Measurements from ENCODE around the gene CLSTN1. TPM values are rescaled to one million over a fixed set of nuclear protein-coding genes. Genes with fewer than 3 reads are reported as not detected.
A peak's percentile ranks its signal among the peaks of the same experiment; 100 is the strongest.

CLSTN1 gene
- total and polyA plus RNA-seq, 7 donors, result 7.3 to 48.7 (median 19.7) TPM

DNA sequence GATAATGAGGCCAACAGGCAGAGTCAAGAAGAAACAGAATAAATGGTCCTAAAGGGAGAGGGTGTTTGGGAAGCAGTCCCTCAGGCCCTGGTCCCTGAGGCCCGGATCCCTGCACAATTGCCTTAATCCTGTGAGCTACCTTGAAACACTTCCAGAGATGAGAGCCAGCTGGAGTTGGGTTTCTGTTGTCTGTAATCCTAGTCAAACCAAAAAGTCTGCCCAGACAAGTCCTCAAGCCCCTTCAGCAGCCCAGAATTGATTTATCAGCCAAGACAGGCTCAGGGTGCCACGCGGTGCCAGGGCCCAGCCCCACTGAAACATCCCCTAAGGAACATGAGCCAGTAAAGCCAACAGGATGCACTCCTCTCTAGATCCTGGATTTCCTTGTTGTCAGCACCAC is 16.4 kb upstream of the CLSTN1 start:
- Histone ChIP-seq H3K9me3 (no peaks in the 10 kb centered on the region), H3K27me3 (ENCODE audit: insufficient read depth in 3 of 3, low read length in 2 of 3) (no peaks in the 10 kb centered on the region), H3K4me3 (no peak overlapping the region), H3K27ac (no peak overlapping the region), H3K36me3 (ENCODE audit: insufficient read depth in 1 of 2, low read depth in 1 of 2) (no peaks in the 10 kb centered on the region), H3K4me1 (peaks cover 6% of the 10 kb centered on the region)
- 20 to 31% (median 29%) methylated on average over 3 of the region's 3 CpGs for WGBS, 3 donors
- TF ChIP-seq, protein P1, sequence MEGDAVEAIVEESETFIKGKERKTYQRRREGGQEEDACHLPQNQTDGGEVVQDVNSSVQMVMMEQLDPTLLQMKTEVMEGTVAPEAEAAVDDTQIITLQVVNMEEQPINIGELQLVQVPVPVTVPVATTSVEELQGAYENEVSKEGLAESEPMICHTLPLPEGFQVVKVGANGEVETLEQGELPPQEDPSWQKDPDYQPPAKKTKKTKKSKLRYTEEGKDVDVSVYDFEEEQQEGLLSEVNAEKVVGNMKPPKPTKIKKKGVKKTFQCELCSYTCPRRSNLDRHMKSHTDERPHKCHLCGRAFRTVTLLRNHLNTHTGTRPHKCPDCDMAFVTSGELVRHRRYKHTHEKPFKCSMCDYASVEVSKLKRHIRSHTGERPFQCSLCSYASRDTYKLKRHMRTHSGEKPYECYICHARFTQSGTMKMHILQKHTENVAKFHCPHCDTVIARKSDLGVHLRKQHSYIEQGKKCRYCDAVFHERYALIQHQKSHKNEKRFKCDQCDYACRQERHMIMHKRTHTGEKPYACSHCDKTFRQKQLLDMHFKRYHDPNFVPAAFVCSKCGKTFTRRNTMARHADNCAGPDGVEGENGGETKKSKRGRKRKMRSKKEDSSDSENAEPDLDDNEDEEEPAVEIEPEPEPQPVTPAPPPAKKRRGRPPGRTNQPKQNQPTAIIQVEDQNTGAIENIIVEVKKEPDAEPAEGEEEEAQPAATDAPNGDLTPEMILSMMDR (IDR thresholded peaks at IDR 0.05), result no peak
- DNase-seq, result no peak
- ATAC-seq, result no peak
- intact Hi-C loops (cut with DNase I), result no loop called here

DNA sequence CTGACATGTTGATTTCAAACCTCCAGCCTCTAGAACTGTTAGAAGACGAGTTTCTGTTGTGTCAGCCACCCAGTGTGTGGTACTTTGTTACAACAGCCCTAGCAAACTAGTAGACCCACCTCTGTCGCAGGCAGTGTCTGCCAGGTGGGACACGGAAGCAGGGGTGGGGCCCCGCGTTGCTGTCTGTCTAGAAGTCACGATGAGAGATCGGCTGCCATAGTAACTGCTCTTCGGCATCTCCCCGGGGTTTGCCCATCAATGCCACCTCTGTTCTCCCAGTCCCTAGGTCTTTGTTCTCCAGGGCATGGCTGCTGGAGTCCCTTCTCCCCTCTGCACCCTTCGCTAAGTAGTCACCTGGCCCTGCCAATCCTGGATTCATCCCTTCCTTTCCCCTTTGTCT is 15.2 kb upstream of the CLSTN1 start:
- 91 to 94% (median 93%) methylated on average over 10 of the region's 10 CpGs for WGBS, 3 donors
- Histone ChIP-seq H3K9me3 (no peaks in the 10 kb centered on the region), H3K4me3 (no peak overlapping the region), H3K36me3 (ENCODE audit: insufficient read depth in 1 of 2, low read depth in 1 of 2) (no peaks in the 10 kb centered on the region), H3K27me3 (ENCODE audit: insufficient read depth in 3 of 3, low read length in 2 of 3) (no peaks in the 10 kb centered on the region), H3K27ac (no peak overlapping the region), H3K4me1 (peaks cover 6% of the 10 kb centered on the region)
- ATAC-seq (no peak), DNase-seq (no peak)
- TF ChIP-seq, protein P1 (IDR thresholded peaks at IDR 0.05), result no peak
- intact Hi-C loops (cut with DNase I), result no loop called here

DNA sequence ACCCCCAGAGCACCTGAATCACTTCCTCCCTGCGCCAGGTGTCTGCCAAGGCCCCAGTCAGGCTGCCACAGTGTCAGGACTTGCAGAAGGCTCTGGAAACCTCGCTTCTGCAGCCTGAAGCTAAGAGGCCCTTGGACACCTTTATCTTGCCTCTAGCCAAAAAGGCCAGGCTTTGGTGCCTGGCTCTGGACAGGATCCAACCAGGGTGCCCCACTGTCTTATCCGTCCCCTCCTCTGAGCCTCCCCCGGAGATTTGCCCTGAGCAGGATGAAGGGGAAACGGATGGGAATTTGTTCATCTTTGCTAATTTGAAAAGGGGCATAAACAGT is 12.8 kb upstream of the CLSTN1 start:
- Histone ChIP-seq H3K27me3 (ENCODE audit: insufficient read depth in 3 of 3, low read length in 2 of 3) (no peaks in the 10 kb centered on the region), H3K4me1 (peaks cover 6% of the 10 kb centered on the region), H3K4me3 (no peak overlapping the region), H3K27ac (no peak overlapping the region), H3K9me3 (no peaks in the 10 kb centered on the region), H3K36me3 (ENCODE audit: insufficient read depth in 1 of 2, low read depth in 1 of 2) (no peaks in the 10 kb centered on the region)
- intact Hi-C loops (cut with DNase I), result no loop called here
- ATAC-seq (no peak), DNase-seq (no peak)
- TF ChIP-seq, protein P1 (IDR thresholded peaks at IDR 0.05), result no peak
- 84 to 90% (median 89%) methylated on average over 5 of the region's 5 CpGs for WGBS, 3 donors

DNA sequence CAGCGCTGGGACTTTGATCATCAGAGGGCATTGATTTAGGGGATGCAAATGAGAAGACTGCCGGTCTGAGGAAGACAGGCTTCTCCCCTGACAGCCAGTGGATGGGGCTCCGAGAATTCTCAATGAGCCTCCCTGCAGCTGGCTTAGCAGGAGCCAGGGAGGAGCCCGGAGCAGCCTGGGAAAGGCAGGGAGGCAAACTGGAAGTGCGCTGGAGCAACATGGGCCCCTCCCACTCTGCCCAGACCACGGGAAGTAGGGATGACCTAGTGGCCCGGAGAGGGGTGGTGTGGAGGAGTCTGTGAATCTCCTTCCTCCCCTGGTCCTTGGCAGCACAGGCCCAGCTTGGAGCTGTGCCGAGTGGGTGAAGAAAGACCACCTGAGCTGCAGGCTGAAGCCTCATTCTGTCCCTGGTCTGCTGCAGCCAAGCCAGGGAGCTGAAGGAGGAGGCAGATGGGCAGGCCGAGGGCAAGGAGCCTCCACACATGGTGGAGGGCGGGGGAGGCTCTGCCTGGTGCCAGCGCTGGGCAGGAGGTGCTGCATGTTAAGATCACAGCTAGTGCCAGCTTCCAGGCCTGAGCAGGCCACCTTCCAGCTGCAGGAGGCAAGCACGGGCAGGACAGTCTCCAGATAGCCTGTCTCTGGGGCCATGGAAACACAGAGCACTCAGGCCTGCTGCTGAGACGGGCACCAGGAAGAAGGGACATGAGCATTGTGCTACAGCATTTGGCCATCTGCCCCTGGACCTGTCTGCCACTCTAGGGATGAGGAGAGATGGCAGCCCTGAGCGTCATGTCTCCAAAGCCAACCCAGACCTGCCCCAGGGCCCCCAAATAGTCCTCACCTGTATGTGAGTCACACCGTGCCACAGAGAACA is 12.2 kb upstream of the CLSTN1 start:
- DNase-seq (peak in 1 of 2 donors; percentile 52), ATAC-seq (peak; percentile 51 to 88 (median 64))
- H3K27me3 ChIP-seq (ENCODE audit: insufficient read depth in 3 of 3, low read length in 2 of 3), result no peaks in the 10 kb centered on the region
- H3K4me1 ChIP-seq, result peaks cover 6% of the 10 kb centered on the region
- no peaks in the 10 kb centered on the region for H3K36me3 ChIP-seq (ENCODE audit: insufficient read depth in 1 of 2, low read depth in 1 of 2)
- H3K4me3 ChIP-seq, result no peak overlapping the region
- 32 to 45% (median 37%) methylated on average over 15 of the region's 15 CpGs for WGBS, 3 donors
- no peak overlapping the region for H3K27ac ChIP-seq
- intact Hi-C loops (cut with DNase I), result no loop called here
- H3K9me3 ChIP-seq, result no peaks in the 10 kb centered on the region
- TF ChIP-seq, protein P1 (IDR thresholded peaks at IDR 0.05), result no peak

DNA sequence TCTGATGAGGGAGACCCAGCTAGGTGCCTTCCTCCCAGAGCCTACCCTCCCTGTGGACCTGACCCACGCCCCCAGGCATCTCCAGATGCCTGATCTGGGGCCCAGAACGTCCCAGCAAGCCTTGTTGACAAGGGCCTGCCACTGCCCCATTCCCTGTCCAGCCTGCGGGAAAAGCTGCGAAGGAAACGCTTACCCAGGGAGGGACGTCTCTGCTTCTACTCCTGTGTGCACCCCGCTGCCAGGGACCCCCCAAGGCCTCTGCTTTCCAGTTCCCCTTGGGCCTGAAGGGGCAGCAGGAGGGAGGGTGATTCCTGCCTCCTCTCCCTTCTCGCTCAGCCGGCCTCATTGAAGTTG is 11.6 kb upstream of the CLSTN1 start:
- Histone ChIP-seq H3K27me3 (ENCODE audit: insufficient read depth in 3 of 3, low read length in 2 of 3) (no peaks in the 10 kb centered on the region), H3K4me3 (no peak overlapping the region), H3K9me3 (no peaks in the 10 kb centered on the region), H3K36me3 (ENCODE audit: insufficient read depth in 1 of 2, low read depth in 1 of 2) (no peaks in the 10 kb centered on the region), H3K27ac (no peak overlapping the region), H3K4me1 (peaks cover 6% of the 10 kb centered on the region)
- 52 to 57% (median 55%) methylated on average over 9 of the region's 9 CpGs for WGBS, 3 donors
- TF ChIP-seq, protein P1 (IDR thresholded peaks at IDR 0.05), result no peak
- intact Hi-C loops (cut with DNase I), result no loop called here
- ATAC-seq (no peak), DNase-seq (no peak)

Measured in psoas muscle (tissue), 8 donors.